GM12801 (cell line): ENCODE measurements around the gene TM9SF2.

ENCODE experiments used
- CTCF ChIP-seq: IDR thresholded peaks from one replicate; pipeline ENCODE4 v1.5.1; 2011; ENCODE audit warnings: control low read depth; ENCODE audit not compliant: insufficient read length; ENCODE audit errors: extremely low read depth

The TM9SF2 gene

GRCh38 chr13:99590519-99591011 lies 89.3 kb downstream of the TM9SF2 start:
- TF ChIP-seq CTCF, result no peak

GRCh38 chr13:99596180-99596579 lies 94.9 kb downstream of the TM9SF2 start:
- TF ChIP-seq CTCF, result no peak

GRCh38 chr13:99600318-99600717 lies 99.0 kb downstream of the TM9SF2 start:
- TF ChIP-seq CTCF, result no peak

GRCh38 chr13:99601535-99601934 lies 100.3 kb downstream of the TM9SF2 start:
- TF ChIP-seq CTCF, result no peak

- TF ChIP-seq CTCF, result no peak
These were observed 103.4 kb downstream of the TM9SF2 start for GRCh38 chr13:99604636-99605035.

- TF ChIP-seq CTCF, result no peak
These were observed 104.4 kb downstream of the TM9SF2 start for GRCh38 chr13:99605420-99606323.

- TF ChIP-seq CTCF, result no peak
These were observed 105.2 kb downstream of the TM9SF2 start, which contains the start of gene CLYBL for GRCh38 chr13:99606324-99607066. TSS of gene CLYBL (plus strand) at chr13:99606690.
